ENCODE data around the gene SGPL1. TPM values are rescaled to one million over a fixed set of nuclear protein-coding genes. Genes with fewer than 3 reads are reported as not detected.

The SGPL1 gene
- total and polyA plus RNA-seq, 2 of the 8 experiments (the other 6 are each of a cell fraction or from before 2014, with no cell fraction given) = 20.5 to 51.6 TPM

DNA sequence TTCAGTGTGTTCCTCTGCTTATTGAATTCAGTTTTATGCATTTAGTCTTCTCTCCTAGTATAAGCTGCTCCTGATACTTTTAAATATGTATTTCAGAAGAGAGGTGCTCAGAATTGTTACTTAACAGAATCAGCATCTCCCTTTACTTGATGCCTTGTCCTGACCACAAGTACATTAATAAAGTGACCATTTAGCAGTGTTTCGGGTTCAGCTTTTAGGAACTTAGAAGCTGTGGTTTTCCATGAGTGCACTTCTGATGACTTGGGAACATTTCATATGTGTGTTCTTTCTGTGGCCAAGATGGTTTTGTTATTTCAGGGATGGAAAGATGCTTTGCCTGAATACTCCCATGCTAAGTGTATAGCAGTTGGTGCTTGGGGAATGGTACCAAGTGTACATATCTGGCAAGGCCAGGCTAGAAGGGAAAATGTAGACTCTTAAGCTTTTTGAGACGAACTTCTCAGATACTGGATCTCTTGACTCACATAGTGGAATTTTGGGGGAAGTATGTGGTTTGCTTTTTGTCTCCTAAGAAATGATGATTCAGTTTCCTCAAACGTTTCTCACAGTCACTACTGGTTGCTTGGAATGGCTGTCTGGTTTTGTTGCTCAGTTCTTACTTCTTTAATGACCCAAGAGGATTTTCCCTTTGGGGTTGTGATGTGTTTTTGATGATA, 17.2 kb downstream of the SGPL1 start (continued):
- TF ChIP-seq KDM4A (IDR thresholded peaks at IDR 0.05; ENCODE audit: low read depth, low read length, severe bottlenecking) = no peak
